Hepatocyte (in vitro differentiated cells): ENCODE measurements around the gene B4GALNT2. TPM values are rescaled to one million over a fixed set of nuclear protein-coding genes. Genes with fewer than 3 reads are reported as not detected.

Experiments used
- DNase-seq: peaks from one replicate; pipeline ENCODE4 v3.0.0-alpha.2; 2016; ENCODE audit warnings: low spot score
- H2AFZ ChIP-seq: fragments of 200-600 bp; sonication (generic); 2 replicates; pipeline ENCODE4 v1.6.0; 2016; ENCODE audit warnings: antibody characterized with exemption, mild to moderate bottlenecking
- H3K27ac ChIP-seq: fragments of 200-600 bp; sonication (generic); 2 replicates; pipeline ENCODE4 v1.5.1; 2016; ENCODE audit warnings: mild to moderate bottlenecking
- H3K27me3 ChIP-seq: fragments of 200-600 bp; sonication (generic); 2 replicates; pipeline ENCODE4 v1.6.1; 2016
- H3K36me3 ChIP-seq: fragments of 200-600 bp; sonication (generic); replicated peaks from 2 replicates; pipeline ENCODE4 v1.5.1; 2016; ENCODE audit warnings: low read depth; ENCODE audit not compliant: insufficient read depth
- H3K4me1 ChIP-seq: fragments of 200-600 bp; sonication (generic); 2 replicates; pipeline ENCODE4 v1.5.1; 2016; ENCODE audit warnings: mild to moderate bottlenecking, moderate library complexity; ENCODE audit not compliant: insufficient read depth
- H3K4me2 ChIP-seq: fragments of 200-600 bp; sonication (generic); 2 replicates; pipeline ENCODE4 v1.6.0; 2016
- H3K4me3 ChIP-seq: fragments of 200-600 bp; sonication (generic); 2 replicates; pipeline ENCODE4 v1.5.1; 2016; ENCODE audit warnings: mild to moderate bottlenecking
- H3K79me2 ChIP-seq: fragments of 200-600 bp; sonication (generic); 2 replicates; pipeline ENCODE4 v1.6.0; 2017; ENCODE audit warnings: mild to moderate bottlenecking
- H3K9me2 ChIP-seq: fragments of 200-600 bp; sonication (generic); replicated peaks from 2 replicates; pipeline ENCODE4 v1.6.0; 2017; ENCODE audit warnings: mild to moderate bottlenecking; ENCODE audit not compliant: insufficient read depth
- H3K9me3 ChIP-seq: fragments of 200-600 bp; sonication (generic); 2 replicates; pipeline ENCODE4 v1.5.1; 2016; ENCODE audit warnings: low read depth, mild to moderate bottlenecking
- H4K20me1 ChIP-seq: fragments of 200-600 bp; sonication (generic); 2 replicates; pipeline ENCODE4 v1.6.0; 2016; ENCODE audit warnings: mild to moderate bottlenecking; ENCODE audit not compliant: insufficient read depth, poor library complexity, severe bottlenecking
- CTCF ChIP-seq: fragments of 200-600 bp; sonication (generic); IDR thresholded peaks from 2 replicates; pipeline ENCODE4 v1.5.1; 2016; ENCODE audit warnings: antibody characterized with exemption, mild to moderate bottlenecking; ENCODE audit not compliant: poor library complexity
- EZH2 ChIP-seq: fragments of 200-600 bp; sonication (generic); IDR thresholded peaks from 2 replicates; pipeline ENCODE4 v1.6.1; 2016; ENCODE audit warnings: antibody characterized with exemption, mild to moderate bottlenecking, borderline replicate concordance
- EZH2phosphoT487 ChIP-seq: fragments of 200-600 bp; sonication (generic); IDR thresholded peaks from one replicate; pipeline ENCODE4 v1.6.1; 2018; ENCODE audit warnings: antibody characterized with exemption, mild to moderate bottlenecking, low read depth, moderate library complexity; ENCODE audit not compliant: unreplicated experiment, severe bottlenecking
- WGBS: methylation state at CpG from one replicate; pipeline ENCODE4 v1.1.6; 2016; ENCODE audit warnings: low lambda C conversion rate; ENCODE audit errors: missing lambda C conversion rate; 5-methylcytosine and 5-hydroxymethylcytosine counted together
- polyA plus RNA-seq: library from polyadenylated mRNA; unstranded; fragments of >200 nt; fragmentation: Nextera tagmentation; extraction: Ambion mirVana; gene quantifications from 2 replicates; pipeline ENCODE4 v1.2.1, GENCODE V29; 2016
- total RNA-seq: library from RNA; depleted of rRNA; stranded (reverse); fragments of >200 nt; gene quantifications from 2 replicates; pipeline ENCODE4 v1.2.3, GENCODE V29; 2014

Gene B4GALNT2
- total and polyA plus RNA-seq, 2 experiments from 2014 or later, result 0.40 to 1.3 TPM

DNA sequence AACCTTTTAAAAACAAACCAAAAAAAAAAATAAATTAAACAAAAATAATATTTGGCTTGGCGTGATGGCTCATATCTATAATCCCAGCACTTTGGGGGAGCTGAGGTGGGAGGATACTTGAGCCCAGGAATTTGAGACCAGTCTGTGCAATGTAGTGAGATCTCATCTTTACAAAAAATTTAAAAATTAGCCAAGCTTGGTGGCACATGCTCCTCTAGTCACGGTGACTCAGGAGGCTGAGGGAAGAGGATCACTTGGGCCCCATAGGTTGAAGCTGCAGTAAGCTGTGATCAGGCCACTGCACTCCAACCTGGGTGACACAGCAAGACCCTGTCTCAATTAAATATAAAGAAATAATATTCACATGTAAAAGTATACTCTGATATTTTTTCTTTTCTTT is 65.6 kb downstream of the B4GALNT2 start:
- no peak overlapping the region for H3K27ac ChIP-seq
- peaks cover 4% of the 10 kb centered on the region for H3K27me3 ChIP-seq
- WGBS, result 94% methylated on average over 2 of the region's 2 CpGs
- H2AFZ ChIP-seq, result no peak overlapping the region
- no peaks in the 10 kb centered on the region for H4K20me1 ChIP-seq
- H3K9me2 ChIP-seq, result no peaks in the 10 kb centered on the region
- no peak overlapping the region for H3K4me2 ChIP-seq
- TF ChIP-seq EZH2 (no peak), EZH2phosphoT487 (no peak), CTCF (no peak)
- no peak for DNase-seq
- H3K36me3 ChIP-seq, result no peaks in the 10 kb centered on the region
- H3K4me1 ChIP-seq, result no peaks in the 10 kb centered on the region
- H3K4me3 ChIP-seq, result no peak overlapping the region
- no peaks in the 10 kb centered on the region for H3K9me3 ChIP-seq
- no peaks in the 10 kb centered on the region for H3K79me2 ChIP-seq

- Histone ChIP-seq H3K4me3 (no peak overlapping the region), H3K27ac (no peak overlapping the region), H4K20me1 (no peaks in the 10 kb centered on the region), H3K4me1 (no peaks in the 10 kb centered on the region), H3K27me3 (peaks cover 4% of the 10 kb centered on the region), H3K79me2 (no peaks in the 10 kb centered on the region), H2AFZ (no peak overlapping the region), H3K4me2 (no peak overlapping the region), H3K36me3 (no peaks in the 10 kb centered on the region), H3K9me2 (no peaks in the 10 kb centered on the region), H3K9me3 (no peaks in the 10 kb centered on the region)
- WGBS, result 69% methylated on average over 13 of the region's 13 CpGs
- TF ChIP-seq EZH2phosphoT487 (no peak), EZH2 (no peak), CTCF (no peak)
- DNase-seq, result no peak
Measured at GRCh38 chr17:49200423-49201083, 68.0 kb downstream of the B4GALNT2 start.

DNA sequence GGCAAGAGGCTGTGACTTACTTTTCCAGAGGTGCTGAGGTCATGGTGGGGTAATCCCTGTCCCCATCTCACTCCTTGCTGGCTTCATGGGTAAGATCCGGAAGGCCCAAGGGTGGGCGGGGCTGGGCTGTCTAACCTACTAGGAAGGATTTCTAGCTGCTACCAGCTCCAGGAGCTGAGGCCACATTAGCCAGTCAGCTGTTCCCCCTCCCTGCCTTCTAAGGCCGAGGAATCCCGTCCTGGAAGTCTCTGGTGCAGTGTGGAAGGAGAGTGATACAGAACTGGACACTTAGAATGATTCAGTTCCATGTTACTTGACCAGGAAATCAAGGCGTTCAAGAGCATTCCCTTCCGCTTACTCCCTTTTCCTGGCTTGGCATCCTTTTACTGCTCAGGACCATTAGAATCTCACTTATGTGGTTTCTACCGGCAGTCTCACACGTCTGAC is 68.9 kb downstream of the B4GALNT2 start:
- DNase-seq, result no peak
- Histone ChIP-seq H3K9me3 (no peaks in the 10 kb centered on the region), H4K20me1 (no peaks in the 10 kb centered on the region), H3K4me3 (no peak overlapping the region), H3K9me2 (no peaks in the 10 kb centered on the region), H3K27ac (no peak overlapping the region), H3K4me2 (no peak overlapping the region), H3K4me1 (no peaks in the 10 kb centered on the region), H3K36me3 (no peaks in the 10 kb centered on the region), H3K27me3 (peaks cover 4% of the 10 kb centered on the region), H3K79me2 (no peaks in the 10 kb centered on the region), H2AFZ (no peak overlapping the region)
- 70% methylated on average over 8 of the region's 8 CpGs for WGBS
- TF ChIP-seq EZH2phosphoT487 (no peak), CTCF (no peak), EZH2 (no peak)
